HEK293T (cell line): ENCODE results near the gene E2F3.

Experiments used
- ELF4 ChIP-seq: fragments of 450-650 bp; IDR thresholded peaks from 2 replicates; pipeline ENCODE4 v1.6.1; 2017; ENCODE audit warnings: antibody characterized with exemption
- HDGF ChIP-seq: fragments of 450-650 bp; IDR thresholded peaks from 2 replicates; pipeline ENCODE4 v1.6.1; 2017; ENCODE audit warnings: antibody characterized with exemption, borderline replicate concordance
- LEF1 ChIP-seq: fragments of 450-650 bp; IDR thresholded peaks from 2 replicates; pipeline ENCODE4 v1.6.1; 2017; ENCODE audit warnings: mild to moderate bottlenecking, borderline replicate concordance
- PKNOX1 ChIP-seq: fragments of 450-650 bp; IDR thresholded peaks from 2 replicates; pipeline ENCODE4 v1.6.1; 2016
- SP1 ChIP-seq: fragments of 450-650 bp; IDR thresholded peaks from 2 replicates; pipeline ENCODE4 v1.6.1; 2017
- TARDBP ChIP-seq: fragments of 450-650 bp; IDR thresholded peaks from 2 replicates; pipeline ENCODE4 v1.6.1; 2016

DNA sequence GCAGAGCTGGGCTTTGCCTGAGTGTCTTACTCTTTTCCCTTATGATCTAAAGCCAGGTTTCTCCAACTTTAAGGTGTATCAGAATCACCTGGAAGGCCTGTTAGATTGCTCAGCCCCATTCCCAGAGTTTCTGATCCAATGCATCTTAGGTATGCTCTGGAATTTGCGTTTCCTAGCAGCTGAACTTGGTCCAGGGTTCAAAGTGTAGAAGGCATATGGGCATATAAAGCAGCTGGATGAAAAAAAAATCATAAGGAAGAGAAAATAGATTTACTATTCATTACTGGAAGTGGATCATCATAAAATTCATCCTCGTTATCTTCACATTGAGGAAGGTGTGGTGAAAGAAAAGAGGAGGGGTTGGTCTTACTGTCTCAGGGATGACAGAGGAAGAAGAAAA is 75.8 kb downstream of the E2F3 start:
- no peak for TF ChIP-seq HDGF
- no peak for TF ChIP-seq LEF1
- TF ChIP-seq TARDBP = no peak
- TF ChIP-seq PKNOX1 = no peak
- TF ChIP-seq ELF4 = no peak
- no peak for TF ChIP-seq SP1
